GM19455 (cell line): ENCODE results near the gene SNX22.
"Not testable (repeated sequence)": the region's sequence is repeated elsewhere in the genome, so short reads cannot be mapped to it uniquely, and the experiment has no call there.

Experiments used
- ATAC-seq: cut with Tn5 transposase; IDR thresholded peaks from one replicate; pipeline ENCODE4 v1.9.1; 2021; ENCODE audit not compliant: unreplicated experiment

SNX22 gene

GRCh38 chr15:64151727-64152506 lies at the start of gene SNX22:
SNX22 (plus strand) TSS chr15:64151731; CDS start chr15:64151776, 45 bp downstream.
- peak; percentile 9 for ATAC-seq

DNA sequence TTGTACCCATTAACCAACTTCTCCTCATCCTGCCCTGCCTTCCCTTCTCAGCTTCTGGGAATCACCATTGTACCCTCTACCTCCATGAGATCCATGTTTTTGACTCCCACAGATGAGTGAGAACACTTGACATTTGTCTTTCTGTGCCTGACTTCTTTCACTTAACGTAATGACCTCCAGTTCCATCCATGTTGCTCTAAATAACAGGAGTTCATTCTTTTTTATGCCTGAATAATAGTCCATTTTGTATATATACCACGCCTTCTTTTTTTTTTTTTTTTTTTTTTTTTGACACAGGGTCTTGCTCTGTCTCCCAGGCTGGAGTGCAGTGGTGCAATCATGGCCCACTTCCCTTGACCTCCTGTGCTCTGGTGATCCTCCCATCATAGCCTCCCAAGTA lies 49.0 kb upstream of the SNX22 start:
- ATAC-seq: no peak

- no peak for ATAC-seq
Measured at GRCh38 chr15:64105113-64105704, 46.3 kb upstream of the SNX22 start.

- ATAC-seq: no peak
Measured at GRCh38 chr15:64107337-64107736, 44.2 kb upstream of the SNX22 start.

- ATAC-seq: not testable (repeated sequence)
Measured at GRCh38 chr15:64110108-64110701, 41.3 kb upstream of the SNX22 start.

DNA sequence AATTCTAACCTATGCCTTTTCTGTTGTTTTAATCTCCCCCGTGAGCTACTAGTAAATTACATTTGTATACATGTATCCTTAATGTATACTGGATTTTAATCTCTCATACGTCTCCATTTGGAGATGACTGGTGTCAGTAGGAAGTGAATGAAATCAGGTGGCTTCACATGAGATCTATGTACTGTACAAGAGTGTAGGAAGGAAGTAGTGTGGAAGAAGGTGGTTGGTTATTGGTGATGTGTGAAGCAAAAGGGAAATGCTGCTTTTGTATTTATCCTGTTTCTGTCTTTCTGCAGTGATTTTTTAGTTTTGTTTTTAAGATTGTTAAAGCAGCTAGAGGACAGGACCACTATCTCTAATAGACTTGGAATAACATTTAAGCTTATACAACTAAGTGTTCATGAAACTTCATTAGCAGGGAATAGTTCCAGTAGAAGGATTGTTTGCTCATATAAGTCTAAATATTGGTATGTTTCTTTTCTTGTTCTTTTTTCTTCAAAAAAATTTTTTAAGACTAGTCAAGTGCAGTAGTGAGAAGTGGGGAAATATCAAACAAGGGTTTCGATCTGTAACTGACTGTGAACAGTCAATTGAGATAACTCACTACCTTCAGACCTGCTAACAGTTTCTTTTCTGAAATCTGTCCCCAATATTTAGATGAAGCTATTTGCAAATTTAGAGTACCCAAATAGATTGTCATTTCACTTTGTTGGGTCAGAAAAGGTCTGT lies 40.4 kb upstream of the SNX22 start:
- no peak for ATAC-seq

DNA sequence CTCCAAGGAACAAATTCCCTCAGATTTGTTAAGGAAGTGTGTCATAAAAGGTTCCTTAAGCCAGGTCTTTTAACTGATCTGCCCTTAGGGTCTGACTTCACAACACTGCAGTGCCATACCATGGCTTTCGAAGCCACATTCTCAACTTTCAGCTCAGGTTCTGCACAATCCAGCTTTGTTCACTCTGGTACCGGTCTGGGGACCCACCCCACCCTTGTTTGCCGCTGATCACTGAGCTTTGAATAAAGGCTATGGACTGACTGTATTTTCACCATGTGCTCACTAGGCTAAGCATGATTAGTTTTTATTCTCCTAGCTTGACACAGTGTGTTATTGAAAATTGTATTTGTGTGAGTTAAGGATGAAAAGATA lies 39.9 kb upstream of the SNX22 start:
- no peak for ATAC-seq

DNA sequence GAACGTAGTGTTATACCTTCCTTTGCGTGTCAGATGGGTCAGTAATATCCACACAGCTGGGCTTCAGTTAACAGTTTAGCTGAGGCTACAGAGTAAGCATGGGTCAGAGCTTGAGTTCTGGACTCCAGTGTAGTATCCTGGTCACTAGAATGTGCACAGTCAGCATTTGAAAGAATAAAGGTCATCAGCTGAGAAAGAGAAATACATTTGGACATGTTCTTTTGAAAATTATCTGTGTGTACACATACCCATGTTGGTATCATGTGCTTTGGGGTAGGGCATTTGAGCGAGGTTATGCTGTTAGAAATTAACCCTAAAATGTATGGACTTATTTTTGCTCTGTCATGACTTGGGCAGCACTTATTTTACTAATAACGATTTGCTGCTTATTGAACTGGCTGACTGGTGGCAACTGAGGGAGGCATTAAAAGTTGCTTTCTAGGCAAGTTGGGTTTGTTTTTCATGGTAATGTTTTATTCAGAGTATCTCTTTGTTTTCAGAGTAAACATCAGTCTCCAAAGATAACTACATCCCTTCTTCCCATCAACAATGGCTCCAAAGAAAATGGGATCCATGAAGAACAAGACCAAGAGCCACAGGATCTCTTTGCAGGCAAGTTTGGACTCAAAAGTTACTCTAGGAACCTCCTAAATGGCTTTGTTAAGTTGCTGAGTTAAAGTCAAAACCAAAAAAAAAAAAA lies 39.3 kb upstream of the SNX22 start:
- no peak for ATAC-seq

- ATAC-seq: no peak
Measured at GRCh38 chr15:64112904-64113303, 38.6 kb upstream of the SNX22 start.

DNA sequence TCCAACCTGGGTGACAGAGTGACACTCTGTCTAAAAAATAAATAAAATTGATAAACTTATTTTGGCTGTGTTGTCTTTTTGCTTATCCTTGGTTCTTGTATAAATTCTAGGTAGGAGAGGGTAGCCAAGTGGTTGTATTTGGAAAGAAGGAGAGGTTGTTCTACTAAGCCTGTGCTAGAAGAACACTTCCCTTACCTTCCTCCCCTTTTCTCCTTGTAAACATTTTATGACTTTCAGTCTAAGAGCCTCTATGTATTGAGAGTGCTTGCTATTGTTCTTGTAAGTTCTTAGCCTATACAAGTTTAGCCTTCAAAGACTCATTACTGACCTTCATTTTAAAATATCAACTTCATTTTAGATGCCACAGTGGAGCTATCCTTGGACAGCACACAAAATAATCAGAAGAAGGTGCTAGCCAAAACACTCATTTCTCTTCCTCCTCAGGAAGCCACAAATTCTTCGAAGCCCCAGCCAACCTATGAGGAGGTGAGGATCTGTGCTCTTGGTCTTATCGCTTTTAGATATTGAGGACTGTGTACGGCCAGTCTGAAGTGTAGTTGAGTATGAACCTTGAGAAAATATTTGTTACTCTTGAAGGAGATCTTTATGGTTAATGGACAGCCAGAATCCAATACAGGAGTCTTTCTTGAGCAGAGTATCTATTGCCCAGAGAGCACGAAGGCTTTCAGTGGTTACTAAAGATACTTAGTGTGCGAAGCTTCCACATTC lies 33.6 kb upstream of the SNX22 start:
- ATAC-seq: no peak

DNA sequence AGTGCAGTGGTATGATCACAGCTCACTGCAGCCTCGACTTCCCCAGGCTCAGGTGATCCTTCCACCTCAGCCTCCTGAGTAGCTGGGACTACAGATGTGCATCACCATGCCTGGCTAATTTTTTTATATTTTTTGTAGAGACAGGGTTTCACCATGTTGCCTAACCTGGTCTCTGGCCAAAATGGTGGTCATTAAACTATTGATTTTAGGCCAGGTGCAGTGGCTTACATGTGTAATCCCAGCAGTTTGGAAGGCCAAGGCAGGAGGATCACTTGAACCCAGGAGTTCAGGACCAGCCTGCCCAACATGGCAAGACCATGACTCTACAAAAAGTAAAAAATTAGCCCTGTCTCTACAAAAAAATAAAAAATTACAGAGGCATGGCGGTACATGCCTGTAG lies 31.2 kb upstream of the SNX22 start:
- ATAC-seq: not testable (repeated sequence)

DNA sequence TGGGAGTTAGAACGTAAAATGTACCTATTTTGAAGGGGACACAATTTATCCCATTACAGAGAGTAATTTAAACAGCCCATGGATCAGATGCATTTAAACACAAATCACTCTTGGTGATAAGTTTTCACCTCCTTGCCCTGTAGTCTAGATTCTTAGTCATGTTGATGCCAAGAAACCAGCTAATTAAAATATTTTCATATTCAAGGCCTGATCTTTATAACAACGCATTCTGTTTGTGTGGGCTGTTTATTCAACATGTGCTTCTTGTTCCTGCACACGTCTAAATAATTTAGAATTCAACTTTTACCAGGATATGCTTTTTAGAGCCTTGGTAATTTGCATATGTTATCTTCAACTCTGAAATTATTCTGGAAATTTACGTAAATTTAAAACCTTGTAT lies 29.9 kb upstream of the SNX22 start:
- ATAC-seq: no peak

DNA sequence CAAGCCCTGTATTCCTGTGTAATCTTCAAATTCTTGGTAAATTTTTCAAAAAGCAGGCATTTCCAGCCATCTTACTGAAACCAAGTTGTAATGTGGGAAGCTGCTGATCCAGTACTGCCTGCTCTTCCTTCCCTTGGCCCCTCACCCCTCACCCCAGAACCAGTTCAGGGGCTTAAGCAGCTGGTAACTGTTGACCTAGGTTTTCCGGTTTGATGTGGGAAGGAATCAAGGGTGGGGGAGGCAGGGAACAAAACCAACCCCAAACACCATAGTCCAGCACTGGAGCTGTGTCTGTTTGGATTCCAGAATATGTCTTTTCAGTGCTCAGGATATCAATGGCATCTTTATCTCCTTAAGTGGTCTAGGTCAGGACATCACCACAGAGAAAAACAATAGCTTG lies 29.1 kb upstream of the SNX22 start:
- ATAC-seq: no peak

GRCh38 chr15:64122936-64123351 lies 28.6 kb upstream of the SNX22 start:
- ATAC-seq: no peak

- ATAC-seq: no peak
Measured at GRCh38 chr15:64125978-64126377, 25.6 kb upstream of the SNX22 start.

DNA sequence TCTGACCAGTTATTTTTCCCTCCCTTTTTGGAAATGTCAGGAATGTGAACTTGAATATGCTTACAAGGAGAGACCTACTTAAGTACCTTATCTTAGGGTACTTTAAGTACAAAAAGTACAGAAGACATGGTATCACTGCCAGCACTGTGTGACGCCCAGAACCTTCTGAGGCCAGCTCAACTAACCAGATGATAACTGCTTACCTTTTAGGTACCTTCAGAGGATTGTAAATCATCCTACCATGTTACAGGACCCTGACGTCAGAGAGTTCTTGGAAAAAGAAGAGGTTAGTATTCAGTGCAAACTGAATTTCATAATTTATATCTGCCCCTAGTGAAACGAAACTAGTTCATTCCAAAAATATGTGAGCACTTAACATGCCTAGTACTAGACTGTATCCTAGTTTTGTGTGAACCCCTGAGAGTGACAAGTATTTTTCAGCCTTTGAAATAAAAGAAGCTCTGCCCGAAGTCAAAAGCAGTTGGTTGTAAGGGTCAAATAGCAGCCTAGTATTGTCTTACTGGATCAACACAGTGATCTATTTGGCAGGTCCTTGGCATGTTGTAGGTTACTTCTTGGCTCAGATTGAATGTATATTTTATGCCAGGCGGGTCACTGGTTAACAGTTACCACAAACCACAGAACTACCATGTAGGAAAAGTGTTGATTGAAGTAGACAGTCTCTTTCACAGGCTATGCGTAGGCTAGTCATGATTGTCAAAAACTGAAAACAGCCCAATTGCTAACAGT lies 23.8 kb upstream of the SNX22 start:
- ATAC-seq: no peak

- ATAC-seq: no peak
Measured at GRCh38 chr15:64130159-64130558, 21.4 kb upstream of the SNX22 start.

GRCh38 chr15:64131547-64131946 lies 20.0 kb upstream of the SNX22 start:
- no peak for ATAC-seq

DNA sequence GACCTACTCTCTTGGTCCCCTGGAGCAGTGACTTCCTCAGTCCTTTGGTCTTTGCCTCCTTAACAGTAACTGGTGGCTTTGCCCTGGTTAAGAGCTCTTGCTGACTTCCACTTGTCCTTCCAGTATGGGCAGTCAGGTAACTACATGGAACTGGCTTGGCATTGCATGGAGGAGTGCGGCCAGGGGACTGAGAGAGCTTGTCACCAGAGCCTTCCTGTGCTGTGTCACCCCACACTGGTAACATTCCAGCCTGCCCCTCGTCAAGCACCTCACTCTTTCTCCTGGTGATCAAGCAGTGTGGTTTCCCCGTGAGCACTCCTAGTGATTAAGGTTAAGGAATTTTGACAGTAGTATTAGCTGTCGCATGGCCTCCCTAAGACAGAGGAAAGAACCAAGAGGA lies 19.3 kb upstream of the SNX22 start:
- no peak for ATAC-seq
